Dermis microvascular lymphatic vessel endothelial cell (primary cell): Measurements from ENCODE around the gene CREBL2. TPM values are rescaled to one million over a fixed set of nuclear protein-coding genes. Genes with fewer than 3 reads are reported as not detected.
A peak's percentile ranks its signal among the peaks of the same experiment; 100 is the strongest.
"Not testable (repeated sequence)": the region's sequence is repeated elsewhere in the genome, so short reads cannot be mapped to it uniquely, and the experiment has no call there.

Source experiments
- DNase-seq, 2 donors: peaks; one replicate each; pipeline versions ENCODE4 v3.0.0 to v3.0.0-alpha.2; 2010; ENCODE audit warnings: low read depth in 2 of 2
- total RNA-seq: library from RNA; depleted of rRNA; stranded (reverse); fragments of >200 nt; gene quantifications from 2 replicates; pipeline ENCODE4 v1.2.1, GENCODE V29; 2014

The CREBL2 gene
- total RNA-seq, 1 donor from 2014 or later = 31.5 TPM

DNA sequence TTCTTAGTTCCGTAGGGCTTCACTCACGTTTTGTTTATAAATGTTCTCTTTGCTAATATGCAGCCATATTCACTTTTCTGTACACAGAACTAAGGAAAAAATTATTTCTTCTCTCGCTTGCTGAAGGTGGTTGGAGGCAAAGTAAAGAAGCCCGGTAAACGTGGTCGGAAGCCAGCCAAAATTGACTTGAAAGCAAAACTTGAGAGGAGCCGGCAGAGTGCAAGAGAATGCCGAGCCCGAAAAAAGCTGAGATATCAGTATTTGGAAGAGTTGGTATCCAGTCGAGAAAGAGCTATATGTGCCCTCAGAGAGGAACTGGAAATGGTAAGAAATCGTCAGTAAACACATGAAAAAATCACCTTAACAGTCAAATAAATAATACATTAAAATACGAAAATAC lies 24.0 kb downstream of the CREBL2 start:
- DNase-seq = no peak

DNA sequence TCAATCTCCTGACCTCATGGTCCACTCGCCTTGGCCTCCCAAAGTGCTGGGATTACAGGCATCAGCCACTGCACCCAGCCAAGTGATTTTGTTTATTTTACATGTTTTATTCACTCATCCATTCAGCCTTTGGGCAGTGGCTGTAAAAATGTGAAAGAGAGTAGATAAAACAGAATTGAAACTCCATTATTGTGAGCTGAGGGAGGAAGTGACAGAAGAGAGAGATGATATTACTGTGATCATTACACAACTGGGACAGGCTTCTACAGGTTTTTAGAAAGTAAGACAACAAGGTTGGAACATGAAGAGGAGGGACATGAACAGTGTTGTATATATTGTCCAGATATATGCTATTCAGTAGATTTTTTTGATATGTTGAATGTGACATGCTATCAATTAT lies 25.0 kb downstream of the CREBL2 start:
- DNase-seq = no peak

DNA sequence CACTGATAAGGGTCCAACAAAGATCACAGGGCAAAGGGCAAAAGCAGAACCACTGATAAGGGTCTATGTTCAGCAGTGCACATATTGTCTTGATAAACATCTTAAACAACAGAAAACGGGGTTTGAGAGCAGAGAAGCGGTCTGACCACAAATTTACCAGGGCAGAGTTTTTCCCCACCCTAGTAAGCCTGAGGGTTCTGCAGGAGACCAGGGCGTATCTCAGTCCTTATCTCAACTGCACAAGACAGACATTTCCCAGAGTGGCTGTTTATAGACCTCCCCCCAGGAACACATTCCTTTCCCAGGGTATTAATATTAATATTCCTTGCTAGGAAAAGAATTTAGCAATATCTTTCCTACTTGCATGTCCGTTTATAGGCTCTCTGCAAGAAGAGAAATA lies 28.3 kb downstream of the CREBL2 start:
- DNase-seq = not testable (repeated sequence)

- DNase-seq = no peak
Measured at GRCh38 chr12:12641650-12642049, 30.0 kb downstream of the CREBL2 start.

GRCh38 chr12:12642916-12643315 lies 31.2 kb downstream of the CREBL2 start:
- DNase-seq = no peak

DNA sequence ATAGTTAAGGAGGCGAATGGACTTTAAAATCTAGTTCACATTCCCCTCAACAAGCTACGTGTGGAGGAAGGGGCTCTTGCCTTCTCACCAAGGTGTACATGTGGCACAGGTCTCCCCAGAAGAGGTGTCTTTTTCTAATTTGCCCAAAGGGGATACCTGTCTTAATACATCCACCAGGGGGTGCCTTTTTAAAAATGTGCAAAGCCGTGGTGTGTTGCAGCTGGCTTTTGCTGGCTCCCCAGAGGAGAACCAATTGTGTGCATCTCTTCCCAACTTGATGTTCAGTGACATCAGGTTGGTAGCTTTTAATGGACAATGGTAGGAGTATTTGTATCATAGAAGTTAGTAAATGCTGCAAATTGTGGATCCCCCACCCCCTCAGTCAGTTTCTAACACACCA lies 33.8 kb downstream of the CREBL2 start:
- DNase-seq = peak; percentile 6 to 35

GRCh38 chr12:12645968-12646367 lies 34.3 kb downstream of the CREBL2 start:
- DNase-seq = not testable (repeated sequence)

- no peak for DNase-seq
Measured at GRCh38 chr12:12646483-12647072, 34.9 kb downstream of the CREBL2 start.

DNA sequence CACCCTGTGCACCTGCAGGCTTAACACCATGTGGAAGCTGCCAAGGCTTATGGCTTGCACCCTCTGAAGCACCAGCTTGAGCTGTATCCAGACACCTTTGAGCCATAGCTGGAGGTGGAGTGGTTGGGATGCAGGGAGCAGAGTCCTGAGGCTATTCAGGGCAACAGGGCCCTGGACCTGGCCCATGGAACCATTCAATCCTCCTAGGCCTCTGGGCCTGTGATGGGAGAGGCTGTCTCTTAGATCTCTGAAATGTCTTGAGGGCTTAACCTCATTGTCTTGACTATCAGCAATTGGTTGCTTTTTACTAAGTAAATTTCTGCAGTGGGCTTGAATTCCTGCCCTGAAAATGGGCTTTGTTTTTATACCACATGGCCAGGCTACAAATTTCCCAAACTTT lies 36.6 kb downstream of the CREBL2 start:
- DNase-seq = no peak

DNA sequence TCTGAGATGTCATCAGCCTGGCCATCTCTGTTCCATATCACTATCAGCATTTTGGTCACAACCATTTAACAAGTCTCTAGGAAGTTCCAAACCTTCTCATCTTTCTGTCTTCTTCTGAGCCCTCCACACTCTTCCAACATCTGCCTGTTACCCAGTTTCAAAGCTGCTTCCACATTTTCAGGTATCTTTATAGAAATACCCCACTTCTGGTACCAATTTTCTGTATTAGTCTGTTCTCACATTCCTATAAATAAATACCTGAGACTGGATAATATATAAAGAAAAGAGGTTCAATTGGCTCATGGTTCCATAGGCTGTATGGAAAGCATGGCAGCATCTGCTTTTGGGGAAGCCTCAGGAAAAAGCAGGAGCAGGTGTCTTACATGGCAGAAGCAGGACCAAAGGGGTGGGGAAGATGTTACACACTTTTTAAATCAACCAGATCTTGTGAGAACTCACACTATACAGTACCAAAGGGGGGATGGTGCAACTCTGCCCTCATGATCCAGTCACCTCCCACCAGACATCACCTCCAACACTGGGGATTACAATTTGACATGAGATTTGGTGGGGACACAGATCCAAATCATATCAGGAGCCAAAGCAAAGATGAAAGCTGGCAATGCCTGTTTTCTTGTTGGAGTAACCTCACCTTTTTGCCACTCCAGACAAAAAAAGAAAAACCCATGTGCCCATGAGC lies 37.4 kb downstream of the CREBL2 start:
- DNase-seq = no peak

- no peak for DNase-seq
Measured at GRCh38 chr12:12651752-12652151, 40.1 kb downstream of the CREBL2 start.

DNA sequence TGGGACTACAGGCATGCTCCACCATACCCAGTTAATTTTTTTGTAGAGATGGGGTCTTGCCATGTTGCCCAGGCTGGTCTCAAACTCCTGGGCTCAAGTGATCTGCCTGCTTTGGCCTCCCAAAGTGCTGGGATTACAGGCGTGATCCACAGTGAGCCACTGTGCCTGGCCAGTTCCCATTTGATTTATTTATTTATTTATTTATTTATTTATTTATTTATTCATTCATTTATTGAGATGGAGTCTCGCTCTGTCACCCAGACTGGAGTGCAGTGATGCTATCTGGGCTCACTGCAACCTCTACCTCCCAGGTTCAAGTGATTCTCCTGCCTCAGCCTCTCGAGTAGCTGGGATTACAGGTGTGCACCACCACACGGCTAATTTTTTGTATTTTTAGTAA lies 41.0 kb downstream of the CREBL2 start:
- DNase-seq = not testable (repeated sequence)

DNA sequence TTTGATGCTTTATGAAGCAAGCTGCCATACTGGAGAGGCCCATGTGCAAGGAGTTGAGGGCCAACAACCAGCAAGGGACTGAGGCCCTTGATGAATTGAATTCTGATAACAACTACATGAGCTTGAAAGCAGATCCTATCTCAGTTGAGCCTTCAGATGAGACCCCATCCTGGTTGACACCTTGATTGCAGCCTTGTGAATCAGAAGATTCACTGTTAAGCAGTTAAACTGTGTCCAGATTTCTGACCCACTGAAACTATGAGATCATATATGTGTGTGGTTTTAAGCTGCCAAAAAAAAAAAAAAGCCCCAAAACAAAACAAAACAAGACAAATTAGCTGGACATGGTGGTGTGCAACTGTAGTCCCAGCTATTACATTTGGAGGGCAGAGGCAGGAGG lies 42.2 kb downstream of the CREBL2 start:
- DNase-seq = no peak

GRCh38 chr12:12654691-12655460 lies 43.2 kb downstream of the CREBL2 start:
- no peak for DNase-seq

GRCh38 chr12:12660201-12660600 lies 48.5 kb downstream of the CREBL2 start:
- no peak for DNase-seq

GRCh38 chr12:12661086-12661856 lies 49.6 kb downstream of the CREBL2 start:
- DNase-seq = no peak

- DNase-seq = no peak
Measured at GRCh38 chr12:12663644-12664294, 52.1 kb downstream of the CREBL2 start.

DNA sequence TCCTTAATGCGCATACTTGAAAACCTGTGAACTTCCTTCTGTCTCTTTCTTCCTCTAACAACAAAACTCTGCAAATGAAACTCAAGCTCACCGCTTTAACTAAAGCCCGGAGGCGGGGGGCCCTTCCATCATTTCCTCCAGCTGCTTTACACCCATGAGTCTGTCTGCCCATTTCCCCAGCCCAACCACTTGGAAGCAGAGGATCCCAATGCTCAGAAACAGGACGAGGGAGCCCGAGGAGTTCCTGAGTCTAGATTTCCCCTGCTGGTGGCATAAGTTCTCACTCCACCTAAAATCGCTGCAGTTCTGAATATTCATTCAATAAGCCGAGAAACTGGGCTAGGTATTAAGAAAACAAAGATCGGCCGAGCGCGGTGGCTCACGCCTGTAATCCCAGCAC lies 53.5 kb downstream of the CREBL2 start:
- DNase-seq = no peak

DNA sequence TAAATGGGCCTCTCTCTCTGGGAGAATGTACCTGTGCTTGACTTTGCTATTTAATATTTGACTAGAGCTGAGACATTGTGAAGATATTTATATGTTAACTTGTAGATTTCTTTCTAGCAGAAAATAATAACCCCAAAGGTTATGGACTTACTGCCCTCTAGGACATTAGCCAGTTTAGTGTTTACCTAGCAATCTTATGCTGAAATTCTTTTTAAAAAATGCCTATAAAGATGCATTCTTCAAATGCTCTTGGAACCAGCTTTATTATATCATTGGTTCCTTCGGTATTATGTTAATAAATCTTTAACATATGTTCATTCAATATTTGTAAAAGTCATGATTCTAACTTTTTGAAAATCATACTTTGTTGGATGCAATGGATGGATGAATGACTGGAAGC lies 56.3 kb downstream of the CREBL2 start:
- no peak for DNase-seq

- DNase-seq = no peak
Measured at GRCh38 chr12:12669020-12669419, 57.3 kb downstream of the CREBL2 start.

GRCh38 chr12:12671850-12672660 lies 60.4 kb downstream of the CREBL2 start:
- DNase-seq = no peak
